ENCODE measurements around the gene PDCD1.

- TF ChIP-seq CTCF (conservative IDR thresholded peaks at IDR 0.05; ENCODE audit: low read length) (no peak), EZH2phosphoT487 (IDR thresholded peaks at IDR 0.05; ENCODE audit: borderline replicate concordance) (no peak)
Measured at GRCh38 chr2:241869087-241869961, 10.6 kb upstream of the PDCD1 start, which contains the start of gene RTP5.

Measured in Loucy (cell line).